T-helper 2 cell treated with Interferon-gamma antibody and Interleukin-4, amounts not matched to agents 5 μg/mL and 100 μg/mL, for 36 hours (primary cell): ENCODE measurements around the gene DYNLRB2.

Experiments used
- DNase-seq: peaks from one replicate; pipeline ENCODE4 v3.0.0; 2021; ENCODE audit warnings: low spot score
- H3K27ac Mint-ChIP-seq: one replicate; pipeline ENCODE4 v1.8.0; 2021; ENCODE audit warnings: mild to moderate bottlenecking, mixed read lengths
- H3K27me3 Mint-ChIP-seq: one replicate; pipeline ENCODE4 v1.8.0; 2021; ENCODE audit warnings: low read depth, mixed read lengths
- H3K36me3 Mint-ChIP-seq: one replicate; pipeline ENCODE4 v1.8.0; 2021; ENCODE audit warnings: low read depth, mixed read lengths
- H3K4me1 Mint-ChIP-seq: one replicate; pipeline ENCODE4 v1.8.0; 2021; ENCODE audit warnings: low read depth, mixed read lengths
- H3K4me3 Mint-ChIP-seq: one replicate; pipeline ENCODE4 v1.8.0; 2022; ENCODE audit warnings: mild to moderate bottlenecking, moderate library complexity, mixed read lengths
- H3K9me3 Mint-ChIP-seq: one replicate; pipeline ENCODE4 v1.8.0; 2021; ENCODE audit warnings: mixed read lengths

The DYNLRB2 gene

GRCh38 chr16:80594756-80595155 is 54.0 kb downstream of the DYNLRB2 start:
- no peak for DNase-seq
- no peak overlapping the region for H3K4me3 Mint-ChIP-seq
- H3K27me3 Mint-ChIP-seq: peaks cover 49% of the 10 kb centered on the region
- peaks cover 25% of the 10 kb centered on the region for H3K4me1 Mint-ChIP-seq
- H3K27ac Mint-ChIP-seq: no peak overlapping the region
- H3K9me3 Mint-ChIP-seq: peaks cover 23% of the 10 kb centered on the region
- peaks cover 25% of the 10 kb centered on the region for H3K36me3 Mint-ChIP-seq

DNA sequence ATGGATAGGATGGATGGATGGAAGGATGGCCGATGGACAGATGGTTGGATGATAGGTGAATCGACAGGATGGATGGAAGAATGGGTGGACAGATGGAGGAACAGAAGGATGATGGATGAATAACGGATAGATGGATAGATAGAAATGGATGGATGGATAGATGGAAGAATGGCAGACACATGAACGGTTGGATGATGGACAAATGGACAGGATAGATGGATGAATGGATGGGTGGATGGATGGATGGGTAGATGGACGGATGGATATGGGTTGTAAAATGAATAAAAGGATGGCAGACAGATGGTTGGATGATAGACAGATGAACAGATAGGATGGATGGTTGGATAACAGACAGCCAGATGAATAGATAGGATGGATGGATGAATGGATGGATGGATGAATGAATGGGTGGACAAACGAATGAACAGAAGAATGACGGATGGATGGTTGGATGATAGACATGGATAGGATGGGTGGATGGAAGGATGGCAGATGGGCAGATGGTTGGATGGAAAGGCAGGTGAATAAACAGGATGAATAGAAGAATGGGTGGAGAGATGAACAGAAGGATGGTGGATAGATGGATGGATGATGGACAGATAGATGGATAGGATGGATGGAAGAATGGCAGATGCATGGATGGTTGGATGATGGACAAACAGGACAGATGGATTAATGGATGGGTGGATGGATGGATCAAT is 55.9 kb downstream of the DYNLRB2 start:
- peaks cover 41% of the 10 kb centered on the region for H3K27me3 Mint-ChIP-seq
- H3K4me1 Mint-ChIP-seq: peaks cover 12% of the 10 kb centered on the region
- peaks cover 28% of the 10 kb centered on the region for H3K36me3 Mint-ChIP-seq
- H3K27ac Mint-ChIP-seq: no peak overlapping the region
- no peak overlapping the region for H3K4me3 Mint-ChIP-seq
- DNase-seq: no peak
- peaks cover 23% of the 10 kb centered on the region for H3K9me3 Mint-ChIP-seq

DNA sequence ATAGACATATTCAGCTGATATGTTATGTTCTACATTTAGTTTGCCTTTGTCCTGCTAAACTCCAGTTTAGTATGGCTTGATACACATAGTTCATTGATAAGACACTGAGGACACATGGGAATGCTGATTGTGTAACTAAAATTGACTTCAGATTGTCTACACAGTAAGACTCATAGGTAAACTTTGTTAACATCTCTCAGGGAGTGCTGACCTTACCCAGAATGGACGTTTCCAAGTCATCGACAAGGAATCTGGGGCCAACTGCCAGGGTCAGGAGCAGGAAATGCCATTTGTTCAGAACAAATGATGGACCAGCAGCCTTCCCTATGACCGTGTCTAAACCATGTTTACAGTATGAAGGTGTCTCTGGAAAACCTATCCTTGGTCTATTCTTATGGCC is 58.7 kb downstream of the DYNLRB2 start:
- H3K27ac Mint-ChIP-seq: no peak overlapping the region
- H3K4me3 Mint-ChIP-seq: no peak overlapping the region
- no peak for DNase-seq
- H3K9me3 Mint-ChIP-seq: peaks cover 16% of the 10 kb centered on the region
- H3K27me3 Mint-ChIP-seq: peaks cover 28% of the 10 kb centered on the region
- H3K4me1 Mint-ChIP-seq: peaks cover 5% of the 10 kb centered on the region
- H3K36me3 Mint-ChIP-seq: peaks cover 28% of the 10 kb centered on the region
